ENCODE results near the gene PLCXD3.
"Not testable (repeated sequence)": the region's sequence is repeated elsewhere in the genome, so short reads cannot be mapped to it uniquely, and the experiment has no call there.

Gene PLCXD3, protein sequence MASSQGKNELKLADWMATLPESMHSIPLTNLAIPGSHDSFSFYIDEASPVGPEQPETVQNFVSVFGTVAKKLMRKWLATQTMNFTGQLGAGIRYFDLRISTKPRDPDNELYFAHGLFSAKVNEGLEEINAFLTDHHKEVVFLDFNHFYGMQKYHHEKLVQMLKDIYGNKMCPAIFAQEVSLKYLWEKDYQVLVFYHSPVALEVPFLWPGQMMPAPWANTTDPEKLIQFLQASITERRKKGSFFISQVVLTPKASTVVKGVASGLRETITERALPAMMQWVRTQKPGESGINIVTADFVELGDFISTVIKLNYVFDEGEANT

DNA sequence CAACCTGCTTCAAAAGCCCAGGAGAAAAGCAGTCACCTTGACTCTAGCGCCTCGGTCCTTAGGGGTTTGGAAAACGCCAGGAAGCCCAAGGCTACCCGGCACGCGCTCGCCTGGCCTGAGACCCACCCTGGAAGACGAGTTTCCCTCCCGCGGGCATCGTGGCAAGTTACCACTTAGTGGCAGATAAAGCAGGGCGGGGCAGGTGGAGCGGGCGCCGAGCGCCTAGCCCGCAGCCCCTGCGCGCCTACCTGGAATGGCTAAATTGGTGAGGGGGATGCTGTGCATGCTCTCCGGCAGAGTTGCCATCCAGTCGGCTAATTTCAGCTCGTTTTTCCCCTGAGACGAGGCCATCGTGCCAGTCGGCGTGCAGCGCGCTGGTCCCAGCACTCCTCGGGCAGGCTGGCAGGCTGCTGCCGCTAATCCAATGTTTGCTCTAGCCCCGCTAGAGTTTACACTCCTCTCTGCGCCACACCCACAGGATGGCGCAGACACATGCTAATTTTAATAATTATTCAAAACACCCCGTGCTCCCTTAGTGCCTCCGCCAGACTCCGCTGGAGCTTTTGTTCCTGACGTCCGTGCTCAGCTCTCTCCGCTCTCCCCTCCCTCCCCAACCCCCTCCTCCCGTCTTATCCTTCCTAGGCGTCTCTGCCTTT, at the start of gene PLCXD3:
TSS of gene PLCXD3 (minus strand) at position 426 of the 656 bp plus-strand sequence. CDS start at position 351, 75 bp downstream.
- DNase-seq = no peak

DNA sequence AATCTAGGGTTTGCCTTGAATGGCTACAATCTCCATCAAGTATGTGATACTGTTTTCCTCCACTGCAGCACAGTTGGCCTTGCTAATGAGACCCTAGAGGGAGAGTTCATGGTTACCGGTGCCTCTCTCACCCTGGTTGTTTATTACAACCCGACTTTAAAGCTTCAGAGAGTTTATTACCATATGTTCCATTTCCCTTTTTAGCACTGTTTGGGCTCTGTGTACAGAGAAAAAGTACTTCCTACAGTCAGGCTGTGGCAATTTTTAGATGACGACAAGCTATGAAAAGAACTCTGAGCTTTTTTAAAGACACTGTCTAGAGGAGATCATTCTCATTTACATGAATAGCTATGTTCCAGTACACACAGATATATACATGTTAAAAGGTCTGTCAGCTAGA, 48.8 kb upstream of the PLCXD3 start:
- no peak for DNase-seq

DNA sequence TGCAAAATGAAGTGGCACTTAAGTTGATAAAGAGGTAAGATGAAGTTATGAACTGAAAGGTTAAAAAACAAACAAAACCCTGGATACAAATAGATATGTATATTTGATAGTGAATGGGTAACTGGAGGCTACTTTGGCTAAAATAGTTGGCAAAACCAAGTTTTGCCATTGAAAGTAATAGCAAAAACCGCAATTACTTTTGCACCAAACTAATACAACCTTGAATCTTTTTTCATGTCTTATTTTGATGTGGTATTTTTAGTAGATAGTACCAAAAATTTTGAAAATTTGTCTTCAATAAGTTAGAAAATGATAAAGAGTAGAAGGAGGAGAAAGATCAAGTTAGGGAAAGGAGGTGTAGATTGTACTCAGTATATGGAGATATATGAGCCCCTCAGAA, 47.9 kb upstream of the PLCXD3 start:
- no peak for DNase-seq

DNA sequence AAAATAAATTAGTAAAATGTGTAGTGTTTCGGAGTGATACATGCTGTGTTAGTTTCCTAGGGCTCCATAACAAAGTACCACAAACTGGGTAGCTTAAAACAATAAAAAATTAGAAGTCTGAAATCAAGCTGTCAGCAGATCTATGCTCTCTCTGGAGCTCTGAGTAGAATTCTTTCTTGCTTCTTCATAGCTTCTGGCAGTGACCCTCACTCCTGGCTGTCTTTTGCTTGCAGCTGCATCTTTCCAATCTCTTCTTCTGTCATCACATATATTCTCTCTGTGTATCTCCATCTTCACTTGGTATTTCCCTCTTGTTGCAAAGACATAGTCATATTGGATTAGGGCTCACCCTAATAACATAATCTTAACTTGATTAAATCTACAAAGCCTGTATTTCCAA, 37.6 kb upstream of the PLCXD3 start:
- DNase-seq = no peak

DNA sequence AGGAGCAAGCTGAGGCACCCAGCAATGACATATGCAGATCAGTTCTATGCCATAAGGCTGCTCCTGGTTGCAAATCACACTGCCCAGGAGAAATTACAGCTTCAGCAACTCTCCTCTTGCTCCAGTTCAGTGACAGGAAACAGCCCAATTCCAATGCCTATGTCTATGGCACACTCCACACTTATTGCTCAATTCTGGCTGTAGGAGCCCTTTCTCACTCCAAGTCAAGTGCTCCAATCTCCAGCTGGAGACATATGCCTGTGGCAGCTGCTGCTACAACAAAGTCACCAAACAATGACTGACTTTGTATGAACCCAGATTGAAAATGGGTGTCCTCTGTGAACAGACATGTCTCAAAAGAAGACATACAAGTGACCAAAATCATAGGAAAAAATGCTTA, 31.8 kb upstream of the PLCXD3 start:
- no peak for DNase-seq

DNA sequence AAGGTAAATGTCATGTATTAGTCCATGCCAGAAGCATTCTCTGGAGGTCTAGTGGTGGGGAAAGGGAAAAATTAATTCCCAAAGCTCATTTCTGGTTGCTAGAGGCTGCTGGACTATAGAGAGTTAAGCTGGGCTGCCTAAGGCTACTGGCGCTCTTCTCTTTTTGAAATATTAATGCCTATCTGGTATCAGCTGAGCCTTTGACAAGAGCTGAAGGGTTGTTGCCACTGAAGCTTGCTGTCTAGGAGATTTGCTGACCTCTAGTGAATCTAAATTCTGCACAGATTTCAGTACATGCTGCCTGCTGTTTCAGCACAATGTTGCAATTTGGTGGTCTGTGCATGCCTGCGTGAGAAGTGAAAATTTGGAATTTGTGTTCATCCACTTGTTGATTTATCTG, 29.1 kb upstream of the PLCXD3 start:
- no peak for DNase-seq

DNA sequence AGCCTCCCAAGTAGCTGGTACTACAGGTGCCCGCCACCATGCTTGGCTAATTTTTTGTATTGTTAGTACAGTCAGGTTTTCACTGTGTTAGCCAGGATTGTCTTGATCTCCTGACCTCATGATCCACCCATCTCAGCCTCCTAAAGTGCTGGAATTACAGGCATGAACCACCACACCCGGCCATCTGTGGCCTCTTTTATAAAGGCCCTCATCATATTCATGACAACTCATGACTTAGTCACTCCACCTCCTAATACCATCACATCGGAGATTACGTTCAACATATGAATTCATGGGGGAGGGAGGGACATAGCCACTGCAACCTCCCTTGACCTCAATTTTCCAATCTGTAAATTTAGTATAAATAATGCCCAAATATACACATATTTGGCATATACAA, 27.2 kb upstream of the PLCXD3 start:
- no peak for DNase-seq

DNA sequence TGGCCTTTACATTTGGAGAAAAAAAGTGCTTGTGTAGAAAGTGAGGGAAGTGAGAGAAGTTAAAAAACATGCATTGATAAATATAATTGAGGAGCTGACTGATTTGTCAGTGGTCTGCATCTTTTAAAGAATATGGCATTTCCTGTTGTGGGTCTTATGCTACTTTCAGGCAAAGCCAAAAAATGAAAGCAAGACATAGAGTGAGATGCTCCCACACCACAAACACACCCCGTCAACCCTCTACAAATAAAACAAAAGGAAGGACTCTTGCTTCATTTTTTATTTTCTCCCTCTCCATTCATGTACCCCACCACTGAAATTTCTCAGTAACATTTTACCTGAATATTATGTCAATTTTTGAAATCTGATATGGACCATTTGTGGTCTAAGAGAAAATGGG, 22.1 kb upstream of the PLCXD3 start:
- no peak for DNase-seq

DNA sequence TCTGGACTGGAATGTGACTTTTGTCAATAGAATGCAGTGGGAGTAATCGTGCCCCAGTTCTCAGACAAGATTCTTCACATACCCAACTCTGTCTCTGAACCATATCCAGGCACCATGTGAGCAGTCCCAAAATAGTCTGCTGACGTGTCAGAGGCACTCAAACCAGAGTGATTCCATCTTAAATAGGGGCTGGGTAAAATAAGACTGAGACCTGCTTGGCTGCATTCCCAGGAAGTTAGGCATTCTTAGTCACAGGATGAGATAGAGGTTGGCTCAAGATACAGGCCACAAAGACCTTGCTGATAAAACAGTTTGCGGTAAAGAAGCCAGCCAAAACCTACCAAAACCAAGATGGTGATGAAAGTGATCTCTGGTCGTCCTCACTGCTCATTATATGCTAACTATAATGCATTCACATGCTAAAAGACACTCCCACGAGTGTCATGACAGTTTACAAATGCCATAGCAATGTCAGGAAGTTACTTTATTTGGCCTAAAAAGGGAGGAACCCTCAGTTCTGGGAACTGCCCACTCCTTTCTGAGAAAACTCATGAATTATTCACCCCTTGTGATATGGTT, 16.9 kb upstream of the PLCXD3 start:
- no peak for DNase-seq

DNA sequence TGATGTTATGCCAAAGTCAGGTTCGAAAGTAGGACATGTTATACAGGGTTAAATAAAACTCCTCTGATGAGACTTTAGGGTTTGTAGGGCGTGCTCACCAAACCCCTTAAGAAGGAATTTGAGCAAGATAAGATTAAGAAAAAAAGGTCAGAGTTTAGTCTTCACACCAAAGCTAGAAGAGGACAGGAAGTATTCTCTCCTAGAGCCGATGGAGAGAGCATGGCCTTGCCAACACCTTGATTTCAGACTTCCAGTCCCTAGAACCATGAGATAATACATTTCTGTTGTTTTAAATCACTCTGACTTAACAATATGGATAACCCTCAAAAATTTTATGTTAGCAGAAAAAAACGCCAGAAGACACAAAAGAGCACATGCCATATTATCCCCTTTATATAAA, 16.3 kb upstream of the PLCXD3 start:
- no peak for DNase-seq

DNA sequence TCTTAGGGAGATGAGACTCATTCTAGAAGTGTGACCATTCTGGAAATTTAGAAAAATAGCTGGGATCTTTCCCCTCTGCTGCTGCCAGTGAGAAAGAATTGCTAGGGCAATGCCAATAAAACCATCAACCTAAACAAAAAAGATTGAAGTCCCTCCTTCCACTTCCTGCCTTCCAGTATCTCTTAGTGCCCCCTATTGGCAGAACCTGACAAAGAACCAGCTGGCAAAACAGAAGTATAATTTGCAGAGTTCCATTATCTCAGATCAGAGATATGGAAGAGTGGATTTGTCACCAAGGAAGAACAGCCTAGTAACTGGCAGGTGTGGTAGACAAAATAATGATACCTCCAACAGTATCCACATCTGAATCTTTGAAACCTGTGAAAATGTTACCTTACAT, 13.8 kb upstream of the PLCXD3 start:
- DNase-seq = no peak

DNA sequence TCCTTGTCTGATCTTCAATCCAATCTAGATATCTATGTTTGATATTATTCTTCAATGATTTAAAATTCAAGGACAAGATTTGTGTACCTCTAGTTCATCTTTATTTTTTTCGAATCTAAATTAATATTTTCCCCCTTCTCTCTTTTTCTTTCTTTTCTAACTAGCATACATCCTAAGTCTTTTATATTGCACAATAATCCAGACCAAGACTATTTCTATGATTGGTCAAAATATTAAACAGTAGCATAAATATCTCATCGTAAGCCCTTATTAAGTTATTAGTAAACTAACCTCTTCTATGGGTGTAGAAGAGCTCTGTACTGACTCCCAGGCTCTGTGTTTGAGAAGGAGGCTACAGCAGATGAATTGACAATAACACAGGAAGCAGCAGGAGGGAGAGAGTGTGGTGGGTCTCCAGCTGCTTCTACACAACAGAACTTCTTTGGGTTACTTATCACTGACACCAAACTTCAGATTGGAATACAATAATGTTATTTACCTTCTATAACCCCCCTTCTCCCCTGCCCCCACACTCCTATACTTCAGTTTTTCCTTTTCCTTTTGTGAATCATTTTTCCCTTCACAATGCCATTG, 11.9 kb upstream of the PLCXD3 start:
- DNase-seq = no peak

DNA sequence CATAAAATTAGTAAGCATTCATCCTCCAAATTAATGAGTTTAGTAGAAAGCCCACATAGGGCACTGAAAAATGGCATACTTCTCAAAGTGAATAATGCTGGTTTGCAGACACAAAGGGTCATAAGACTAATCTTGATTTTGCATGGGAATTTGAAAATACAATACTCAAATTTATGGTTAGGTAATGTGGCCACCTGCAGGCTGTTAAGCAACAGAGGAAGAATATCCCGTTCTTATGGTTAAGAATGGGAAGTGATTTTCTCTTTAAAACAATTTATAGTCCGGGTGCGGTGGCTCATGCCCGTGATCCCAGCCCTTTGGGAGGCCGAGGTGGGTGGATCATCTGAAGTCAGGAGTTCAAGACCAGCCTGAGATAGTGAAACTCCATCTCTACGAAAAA, 9.4 kb upstream of the PLCXD3 start:
- no peak for DNase-seq

DNA sequence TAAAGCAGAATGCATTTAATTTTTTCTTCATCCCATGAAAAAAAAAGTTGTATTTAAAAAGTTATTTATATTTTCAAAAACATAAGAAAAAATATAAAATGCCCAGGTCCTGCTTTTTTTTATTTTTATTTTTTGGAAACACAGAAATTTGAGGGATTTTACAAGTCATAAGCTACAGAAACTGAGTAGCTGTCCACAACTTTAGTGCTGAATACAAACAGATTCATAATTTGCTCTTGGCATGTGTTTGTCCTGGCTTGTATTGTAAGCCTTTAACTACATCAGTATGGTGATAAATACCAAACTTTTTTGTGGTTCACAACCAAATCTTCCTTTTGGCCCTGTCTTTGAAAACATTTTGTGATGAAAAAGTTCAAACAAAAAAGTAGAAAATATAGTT, 7.5 kb upstream of the PLCXD3 start:
- DNase-seq = no peak

DNA sequence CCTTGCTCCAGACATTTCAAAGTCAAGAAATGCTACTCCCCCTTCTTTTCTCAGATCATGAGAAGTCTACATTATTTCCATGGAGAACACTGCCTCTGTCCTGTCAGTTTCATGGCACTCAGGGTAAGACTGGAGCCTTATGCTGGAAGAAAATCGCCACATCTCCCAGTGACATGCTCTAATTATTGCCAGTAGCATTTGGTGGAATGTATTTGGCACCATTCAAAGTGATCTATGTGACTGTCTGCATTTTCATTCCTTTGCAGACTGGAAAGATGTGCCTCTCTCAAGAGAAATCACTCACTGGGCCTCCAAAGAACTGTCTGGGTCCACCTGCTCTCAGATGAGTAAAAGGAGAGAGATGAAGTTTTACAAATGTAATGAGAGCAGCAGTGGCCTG, 840 bp upstream of the PLCXD3 start:
- no peak for DNase-seq

DNA sequence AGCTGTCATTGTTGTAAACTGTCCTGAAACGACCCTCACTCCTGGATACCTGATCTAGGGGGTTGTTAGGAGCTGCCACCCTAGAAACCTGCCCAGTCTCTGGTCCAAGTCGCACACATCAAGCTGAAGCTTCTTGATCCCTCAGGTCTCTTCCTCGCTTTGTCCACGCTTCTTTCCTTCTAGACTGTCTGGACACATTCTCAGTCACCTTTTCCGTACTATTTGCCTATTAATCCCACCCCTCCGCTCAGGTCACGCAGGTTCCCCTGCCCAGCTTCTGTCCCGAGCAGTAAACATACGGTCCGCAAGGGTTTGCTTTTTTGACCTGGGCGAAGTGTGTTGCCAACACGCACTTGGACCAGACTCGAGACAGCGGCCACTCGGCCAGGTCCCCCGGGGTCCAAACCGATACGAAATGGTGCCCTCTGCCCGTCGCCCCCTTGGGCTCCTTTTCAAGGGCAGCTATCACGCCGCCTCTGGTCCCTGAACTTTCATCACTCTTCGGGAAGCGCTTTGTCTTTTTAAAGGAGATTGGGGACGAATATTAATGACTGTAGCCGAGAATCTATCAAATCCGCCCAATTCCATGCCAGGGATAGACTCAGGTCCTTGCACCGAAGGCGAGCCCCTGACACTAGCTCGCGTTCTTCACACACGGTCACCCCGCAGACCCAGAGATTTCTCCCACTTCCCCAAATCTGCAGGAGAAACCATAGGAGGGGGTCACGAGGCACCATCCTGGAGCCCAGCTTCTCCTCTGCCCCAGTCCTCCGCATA, 814 bp downstream of the PLCXD3 start:
- no peak for DNase-seq

DNA sequence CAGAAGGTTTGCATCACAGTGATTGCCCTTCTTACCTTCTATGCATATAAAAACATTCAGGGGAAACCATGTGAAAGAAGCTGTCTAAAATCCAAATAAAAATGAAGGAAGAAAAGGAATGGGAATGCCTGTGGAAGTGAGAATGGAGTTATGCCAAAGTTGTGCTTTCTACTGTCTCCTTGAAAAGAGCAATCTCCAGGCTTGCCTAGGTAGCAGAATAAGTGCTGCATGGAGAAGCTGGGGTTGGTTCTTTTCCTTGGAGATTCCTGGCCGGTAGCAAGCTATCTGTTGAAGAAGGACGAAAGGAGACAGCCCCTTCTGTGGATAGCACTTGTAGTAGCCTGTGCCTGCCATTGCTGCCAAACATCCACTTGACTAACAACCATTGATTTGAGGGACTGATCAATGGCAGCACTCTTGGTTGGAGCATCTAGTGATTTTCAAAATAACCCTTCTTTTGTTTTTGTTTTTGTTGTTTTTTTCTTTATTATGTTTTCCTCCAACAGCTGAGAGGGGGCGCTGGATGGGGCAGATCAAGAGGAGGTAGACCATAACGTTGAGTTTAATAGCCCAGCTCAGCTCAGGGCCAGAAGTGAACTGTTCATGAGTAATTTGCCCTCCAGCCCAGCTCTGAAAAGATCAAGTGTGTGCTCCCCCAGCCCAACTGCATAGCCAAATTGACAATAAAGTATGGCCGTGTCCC, 1.6 kb downstream of the PLCXD3 start:
- DNase-seq = no peak

DNA sequence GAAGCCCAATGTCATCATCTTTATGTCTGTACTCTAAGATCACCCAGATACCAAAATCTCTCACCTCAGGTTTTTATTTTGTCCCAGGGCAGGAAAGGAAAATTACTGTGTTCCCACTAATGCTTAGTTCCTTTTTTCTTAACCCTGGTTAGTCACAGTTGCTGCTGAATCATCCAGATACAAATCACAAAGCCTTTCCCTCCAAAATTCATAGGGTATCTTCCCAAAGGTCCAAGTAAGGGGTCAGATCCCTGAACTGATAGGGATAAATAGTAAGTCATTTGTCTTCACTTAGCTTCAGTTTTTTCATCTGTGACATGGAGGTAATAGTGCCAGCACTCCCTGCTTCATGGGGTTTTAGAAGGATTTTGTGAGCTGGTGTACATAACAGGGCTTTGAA, 2.2 kb downstream of the PLCXD3 start:
- no peak for DNase-seq

DNA sequence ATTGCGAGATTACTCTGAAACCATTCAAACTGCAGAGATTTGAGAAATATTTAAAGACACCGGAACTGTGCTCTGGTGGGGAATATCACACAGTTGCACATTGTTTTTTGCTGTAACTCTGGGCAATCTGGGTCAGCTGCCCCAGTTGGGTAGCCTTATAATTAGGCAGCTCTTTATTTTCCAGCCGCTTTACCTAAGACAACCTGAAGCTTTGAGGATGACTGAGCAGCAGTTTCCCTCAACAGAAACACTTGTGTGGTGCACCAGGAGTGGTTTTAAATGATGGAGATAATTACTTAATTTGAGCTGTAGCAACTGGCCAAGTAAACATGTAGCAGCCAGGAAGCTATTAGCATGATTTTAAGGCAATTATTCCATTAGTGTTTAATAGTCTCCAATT, 2.9 kb downstream of the PLCXD3 start:
- DNase-seq = no peak

DNA sequence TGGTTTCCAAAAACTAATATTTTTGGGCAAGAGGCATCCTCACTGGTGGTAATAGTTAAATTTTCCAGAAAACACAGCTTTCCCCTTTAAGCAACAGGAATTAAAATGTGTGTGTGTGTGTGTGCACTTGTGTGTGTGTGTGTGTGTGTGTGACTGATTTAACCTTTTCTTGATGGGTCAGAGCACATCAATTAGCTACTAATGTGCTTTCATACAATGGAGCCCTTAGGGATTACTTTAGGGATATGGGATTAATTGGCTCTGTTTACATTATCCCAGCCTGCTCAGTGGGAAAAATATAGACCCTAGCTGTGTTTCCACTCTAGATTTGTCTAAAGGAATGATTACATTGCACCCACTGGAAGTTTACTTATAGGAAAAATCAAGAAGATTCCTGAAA, 6.5 kb downstream of the PLCXD3 start:
- no peak for DNase-seq

DNA sequence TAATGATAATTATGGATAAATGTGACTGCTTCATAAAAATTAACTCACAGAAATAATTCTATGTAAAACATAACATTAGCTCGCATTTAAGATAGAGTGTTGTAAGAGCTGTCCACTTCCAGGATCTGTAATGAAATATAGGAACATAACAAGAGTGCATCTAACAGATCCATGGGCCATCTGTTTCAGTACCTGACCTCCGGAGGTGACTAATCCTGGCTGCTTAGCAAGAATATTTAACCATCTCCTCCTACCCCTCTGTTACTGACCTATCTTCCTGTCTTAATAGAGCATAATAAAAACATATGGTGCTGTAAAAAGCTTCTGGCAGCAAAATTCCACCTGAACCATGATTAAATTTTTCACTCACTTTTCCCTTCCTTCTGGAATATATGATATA, 7.1 kb downstream of the PLCXD3 start:
- DNase-seq = no peak

DNA sequence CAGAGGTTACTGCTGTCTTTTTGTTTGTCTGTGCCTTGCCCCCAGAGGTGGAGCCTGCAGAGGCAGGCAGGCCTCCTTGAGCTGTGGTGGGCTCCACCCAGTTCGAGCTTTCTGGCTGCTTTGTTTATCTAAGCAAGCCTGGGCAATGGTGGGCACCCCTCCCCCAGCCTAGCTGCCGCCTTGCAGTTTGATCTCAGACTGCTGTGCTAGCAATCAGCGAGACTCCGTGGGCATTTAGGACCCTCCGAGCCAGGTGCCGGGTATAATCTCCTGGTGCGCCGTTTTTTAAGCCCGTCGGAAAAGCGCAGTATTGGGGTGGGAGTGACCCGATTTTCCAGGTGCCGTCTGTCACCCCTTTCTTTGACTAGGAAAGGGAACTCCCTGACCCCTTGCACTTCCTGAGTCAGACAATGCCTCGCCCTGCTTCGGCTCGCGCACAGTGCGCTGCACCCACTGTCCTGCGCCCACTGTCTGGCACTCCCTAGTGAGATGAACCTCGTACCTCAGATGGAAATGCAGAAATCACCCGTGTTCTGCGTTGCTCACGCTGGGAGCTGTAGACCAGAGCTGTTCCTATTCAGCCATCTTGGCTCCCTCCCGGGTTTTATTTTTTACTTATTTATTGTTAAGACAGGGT, 16.8 kb downstream of the PLCXD3 start:
- DNase-seq = not testable (repeated sequence)

All from NCI-H187 treated with DMSO at 0.1 percent for 48 hours (cell line).